D721Med (cell line): ENCODE measurements around the gene STARD13.
"Not testable (repeated sequence)": the region's sequence is repeated elsewhere in the genome, so short reads cannot be mapped to it uniquely, and the experiment has no call there.

Experiments
- DNase-seq: peaks from one replicate; pipeline ENCODE4 v3.0.0; 2011; ENCODE audit warnings: low spot score; ENCODE audit not compliant: insufficient read length
- FAIRE-seq: peaks from 2 replicates; lab custom pipeline; 2011; peaks lifted over from hg19 to GRCh38; lab: Jason Lieb, UNC
- CTCF ChIP-seq: IDR thresholded peaks from 2 replicates; pipeline ENCODE4 v1.5.1; 2012; ENCODE audit warnings: mild to moderate bottlenecking, control low read depth; ENCODE audit not compliant: insufficient read depth; ENCODE audit errors: missing control alignments

Gene STARD13

GRCh38 chr13:33172400-33172799 lies 113.2 kb downstream of the STARD13 start:
- no peak for FAIRE-seq
- no peak for TF ChIP-seq CTCF
- no peak for DNase-seq

- DNase-seq (no peak), FAIRE-seq (no peak)
- TF ChIP-seq CTCF, result no peak
Observed at GRCh38 chr13:33169273-33169980, 116.1 kb downstream of the STARD13 start.

- TF ChIP-seq CTCF, result no peak
- no peak for DNase-seq
- no peak for FAIRE-seq
Observed at GRCh38 chr13:33168321-33168960, 117.1 kb downstream of the STARD13 start.

- TF ChIP-seq CTCF, result no peak
- FAIRE-seq (no peak), DNase-seq (no peak)
Observed at GRCh38 chr13:33167491-33167890, 118.1 kb downstream of the STARD13 start.

GRCh38 chr13:33165787-33166186 lies 119.8 kb downstream of the STARD13 start:
- FAIRE-seq, result no peak
- TF ChIP-seq CTCF, result no peak
- DNase-seq, result no peak

GRCh38 chr13:33164331-33164730 lies 121.2 kb downstream of the STARD13 start:
- FAIRE-seq, result no peak

GRCh38 chr13:33162725-33163124 lies 122.8 kb downstream of the STARD13 start:
- not testable (repeated sequence) for FAIRE-seq, DNase-seq

More at GRCh38 chr13:33164331-33164730, 121.2 kb downstream of the STARD13 start:
- TF ChIP-seq CTCF, result no peak
- no peak for DNase-seq
